Keratinocyte (primary cell): ENCODE results near the gene SELENOT. TPM values are rescaled to one million over a fixed set of nuclear protein-coding genes. Genes with fewer than 3 reads are reported as not detected.

ENCODE experiments used
- DNase-seq: peaks from one replicate; pipeline ENCODE4 v3.0.0-alpha.2; 2011; ENCODE audit warnings: low read depth, missing footprints, low spot score
- FAIRE-seq: peaks from 2 replicates; lab custom pipeline; 2011; peaks lifted over from hg19 to GRCh38; lab: Jason Lieb, UNC
- H2AFZ ChIP-seq: 2 replicates; pipeline ENCODE4 v1.6.0; 2012; ENCODE audit warnings: low read length, control low read depth, inconsistent platforms; ENCODE audit not compliant: control insufficient read depth
- H3K27ac ChIP-seq: 2 replicates; pipeline ENCODE4 v1.5.1; 2011; ENCODE audit warnings: low read length; ENCODE audit not compliant: control insufficient read depth, insufficient read depth
- H3K27me3 ChIP-seq: 3 replicates; pipeline ENCODE4 v1.6.0; 2011; ENCODE audit warnings: low read length; ENCODE audit not compliant: control insufficient read depth, insufficient read depth; ENCODE audit errors: extremely low read depth
- H3K36me3 ChIP-seq, 2 experiments: 2 replicates in 1 of 2; 3 replicates in 1 of 2; pipeline ENCODE4 v1.5.1; 2011; ENCODE audit warnings: low read length in 2 of 2, mild to moderate bottlenecking in 1 of 2; ENCODE audit not compliant: control insufficient read depth in 2 of 2, insufficient read depth in 2 of 2; ENCODE audit errors: extremely low read depth in 1 of 2
- H3K4me1 ChIP-seq: 3 replicates; pipeline ENCODE4 v1.5.1; 2011; ENCODE audit warnings: low read length; ENCODE audit not compliant: control insufficient read depth, insufficient read depth; ENCODE audit errors: extremely low read depth
- H3K4me2 ChIP-seq: 3 replicates; pipeline ENCODE4 v1.6.0; 2011; ENCODE audit warnings: low read depth, low read length; ENCODE audit not compliant: control insufficient read depth, insufficient read depth; ENCODE audit errors: extremely low read depth
- H3K4me3 ChIP-seq, 3 experiments: fragments of 200-600 bp in 1 of 3; sonication (generic) in 1 of 3; 2 replicates in 2 of 3; 3 replicates in 1 of 3; pipeline ENCODE4 v1.5.1; 2011 to 2016; ENCODE audit warnings: low read length in 3 of 3, mild to moderate bottlenecking in 3 of 3, control low read depth in 2 of 3, inconsistent platforms in 1 of 3, low read depth in 1 of 3, mixed read lengths in 1 of 3, mixed run types in 1 of 3, moderate library complexity in 1 of 3; ENCODE audit not compliant: control insufficient read depth in 2 of 3, insufficient read depth in 2 of 3; ENCODE audit errors: extremely low read depth in 1 of 3
- H3K79me2 ChIP-seq: 2 replicates; pipeline ENCODE4 v1.6.0; 2012; ENCODE audit warnings: low read length; ENCODE audit not compliant: control insufficient read depth, insufficient read depth
- H3K9ac ChIP-seq: 3 replicates; pipeline ENCODE4 v1.6.0; 2011; ENCODE audit warnings: low read length; ENCODE audit not compliant: control insufficient read depth, insufficient read depth; ENCODE audit errors: extremely low read depth
- H3K9me1 ChIP-seq: 3 replicates; pipeline ENCODE4 v1.6.0; 2011; ENCODE audit warnings: low read length; ENCODE audit not compliant: control insufficient read depth, insufficient read depth; ENCODE audit errors: extremely low read depth
- H3K9me3 ChIP-seq: 2 replicates; pipeline ENCODE4 v1.5.1; 2012; ENCODE audit warnings: low read depth, low read length; ENCODE audit not compliant: control insufficient read depth
- H4K20me1 ChIP-seq: 3 replicates; pipeline ENCODE4 v1.6.0; 2011; ENCODE audit warnings: low read length; ENCODE audit not compliant: control insufficient read depth, insufficient read depth; ENCODE audit errors: extremely low read depth
- CTCF ChIP-seq, 3 experiments: IDR thresholded peaks in 1 of 3; conservative IDR thresholded peaks in 1 of 3; optimal IDR thresholded peaks in 1 of 3; 2 replicates in 2 of 3; 3 replicates in 1 of 3; pipeline versions ENCODE3 to v1.5.1; 2011; ENCODE audit warnings: low read length in 3 of 3, mild to moderate bottlenecking in 3 of 3, moderate library complexity in 2 of 3, control low read depth in 1 of 3, inconsistent platforms in 1 of 3; ENCODE audit not compliant: insufficient read depth in 2 of 3; ENCODE audit errors: extremely low read depth in 1 of 3
- EZH2 ChIP-seq: IDR thresholded peaks from one replicate; pipeline ENCODE4 v1.6.1; 2012; ENCODE audit warnings: inconsistent platforms, mild to moderate bottlenecking, low read length, moderate library complexity
- dilution Hi-C: fragments of 300-500 bp; cut with MboI; formaldehyde crosslinking; loops from one replicate; pipeline ENCODE4 v1.7.0; 2020; ENCODE audit warnings: low sequenced_read_pairs; ENCODE audit not compliant: extremely low pct_ligation_motif_present
- polyA plus RNA-seq, 5 experiments: library from polyadenylated mRNA; depleted of rRNA in 3 of 5; stranded (reverse) in 3 of 5; stranded (forward) in 1 of 5; unstranded in 1 of 5; fragments of >200 nt; gene quantifications; 1 replicate in 1 of 5; 2 replicates in 3 of 5; 3 replicates in 1 of 5; pipeline versions ENCODE4 v1.2.1 to v1.2.3, GENCODE V29; 2011 to 2012; ENCODE audit warnings: missing spikeins in 2 of 5, low read depth in 1 of 5, low replicate concordance in 1 of 5

The SELENOT gene
- polyA plus RNA-seq, 1 donor (not counting 4 experiments of a cell fraction or from before 2014, with no cell fraction given) = 597 TPM

GRCh38 chr3:150611666-150612065 is 8.5 kb downstream of the SELENOT start:
- dilution Hi-C loops = no loop called here
- peaks cover 8% of the 10 kb centered on the region for H4K20me1 ChIP-seq
- H3K27ac ChIP-seq = no peak overlapping the region
- H2AFZ ChIP-seq = no peak overlapping the region
- H3K36me3 ChIP-seq = peaks cover 0 to under 1% of the 10 kb centered on the region in 2 experiments
- H3K9me3 ChIP-seq = no peaks in the 10 kb centered on the region
- H3K9me1 ChIP-seq = no peaks in the 10 kb centered on the region
- no peak overlapping the region for H3K4me2 ChIP-seq
- DNase-seq (no peak), FAIRE-seq (no peak)
- H3K79me2 ChIP-seq = peaks cover 80% of the 10 kb centered on the region
- TF ChIP-seq CTCF (optimal IDR thresholded peaks at IDR 0.05 in 1 of 3, IDR thresholded peaks at IDR 0.05 in 1 of 3, conservative IDR thresholded peaks at IDR 0.05 in 1 of 3; ENCODE audit: extremely low read depth in 1 of 3, insufficient read depth in 2 of 3, low read length in 3 of 3) (no peak), EZH2 (no peak)
- no peaks in the 10 kb centered on the region for H3K27me3 ChIP-seq
- no peak overlapping the region for H3K4me3 ChIP-seq
- H3K9ac ChIP-seq = no peak overlapping the region
- no peaks in the 10 kb centered on the region for H3K4me1 ChIP-seq

GRCh38 chr3:150612494-150612893 is 9.4 kb downstream of the SELENOT start:
- H3K4me2 ChIP-seq = no peak overlapping the region
- no peak overlapping the region for H3K4me3 ChIP-seq
- no peaks in the 10 kb centered on the region for H3K4me1 ChIP-seq
- TF ChIP-seq CTCF (optimal IDR thresholded peaks at IDR 0.05 in 1 of 3, IDR thresholded peaks at IDR 0.05 in 1 of 3, conservative IDR thresholded peaks at IDR 0.05 in 1 of 3; ENCODE audit: extremely low read depth in 1 of 3, insufficient read depth in 2 of 3, low read length in 3 of 3) (no peak), EZH2 (no peak)
- H3K27me3 ChIP-seq = no peaks in the 10 kb centered on the region
- FAIRE-seq (no peak), DNase-seq (no peak)
- H4K20me1 ChIP-seq = peaks cover 9% of the 10 kb centered on the region
- no peak overlapping the region for H3K27ac ChIP-seq
- H2AFZ ChIP-seq = no peak overlapping the region
- dilution Hi-C loops = no loop called here
- no peaks in the 10 kb centered on the region for H3K9me3 ChIP-seq
- peaks cover 80% of the 10 kb centered on the region for H3K79me2 ChIP-seq
- no peak overlapping the region for H3K9ac ChIP-seq
- no peaks in the 10 kb centered on the region for H3K9me1 ChIP-seq
- no peaks in the 10 kb centered on the region for H3K36me3 ChIP-seq
